Medulla oblongata (tissue), 1 donor: Measurements from ENCODE around the gene UBE2Q1.
"Not testable (repeated sequence)": the region's sequence is repeated elsewhere in the genome, so short reads cannot be mapped to it uniquely, and the experiment has no call there.

Source experiments
- DNase-seq: peaks from one replicate; pipeline ENCODE4 v3.0.0-alpha.2; 2015; ENCODE audit errors: extremely low spot score

Gene UBE2Q1

GRCh38 chr1:154550657-154551056, 7.8 kb downstream of the UBE2Q1 start:
- no peak for DNase-seq

- no peak for DNase-seq
Measured at GRCh38 chr1:154550070-154550469, 8.4 kb downstream of the UBE2Q1 start.

GRCh38 chr1:154549202-154549770, 9.2 kb downstream of the UBE2Q1 start:
- no peak for DNase-seq

- no peak for DNase-seq
Measured at GRCh38 chr1:154548028-154548427, 10.4 kb downstream of the UBE2Q1 start.

GRCh38 chr1:154547105-154547732, 11.2 kb downstream of the UBE2Q1 start:
- no peak for DNase-seq

GRCh38 chr1:154546264-154547063, 12.0 kb downstream of the UBE2Q1 start:
- DNase-seq, result peak; percentile 71

- no peak for DNase-seq
Measured at GRCh38 chr1:154541231-154541630, 17.2 kb downstream of the UBE2Q1 start.

GRCh38 chr1:154539486-154540483, 18.7 kb downstream of the UBE2Q1 start:
- no peak for DNase-seq

- no peak for DNase-seq
Measured at GRCh38 chr1:154536570-154536969, 21.9 kb downstream of the UBE2Q1 start.

- DNase-seq, result no peak
Measured at GRCh38 chr1:154533952-154534844, 24.3 kb downstream of the UBE2Q1 start.

GRCh38 chr1:154531950-154532349, 26.5 kb downstream of the UBE2Q1 start:
- not testable (repeated sequence) for DNase-seq

GRCh38 chr1:154529308-154529707, 29.2 kb downstream of the UBE2Q1 start:
- DNase-seq, result no peak

GRCh38 chr1:154527192-154527591, 31.3 kb downstream of the UBE2Q1 start:
- no peak for DNase-seq

GRCh38 chr1:154524881-154525280, 33.6 kb downstream of the UBE2Q1 start:
- DNase-seq, result no peak

GRCh38 chr1:154521695-154522094, 36.8 kb downstream of the UBE2Q1 start:
- no peak for DNase-seq

GRCh38 chr1:154520333-154520732, 38.1 kb downstream of the UBE2Q1 start:
- DNase-seq, result no peak

- DNase-seq, result no peak
Measured at GRCh38 chr1:154519591-154519991, 38.9 kb downstream of the UBE2Q1 start.

GRCh38 chr1:154517661-154518060, 40.8 kb downstream of the UBE2Q1 start:
- no peak for DNase-seq

- no peak for DNase-seq
Measured at GRCh38 chr1:154514066-154514553, 44.4 kb downstream of the UBE2Q1 start.

GRCh38 chr1:154512760-154513159, 45.7 kb downstream of the UBE2Q1 start:
- no peak for DNase-seq

GRCh38 chr1:154503898-154504297, 54.6 kb downstream of the UBE2Q1 start:
- no peak for DNase-seq
